Sigmoid colon (tissue), 7 donors: ENCODE data around the gene C2orf42. TPM values are rescaled to one million over a fixed set of nuclear protein-coding genes. Genes with fewer than 3 reads are reported as not detected.
"Not testable (repeated sequence)": the region's sequence is repeated elsewhere in the genome, so short reads cannot be mapped to it uniquely, and the experiment has no call there.

Experiments
- DNase-seq: peaks from one replicate; pipeline ENCODE4 v3.0.0-alpha.2; 2019
- H3K27ac ChIP-seq, 4 donors: fragments of 200-600 bp; sonication (generic); one replicate each; pipeline ENCODE4 v1.5.1; 2016 to 2019; ENCODE audit warnings: mild to moderate bottlenecking in 1 of 4
- H3K27me3 ChIP-seq, 3 donors: fragments of 200-600 bp; sonication (generic); one replicate each; pipeline ENCODE4 v1.5.1; 2019; ENCODE audit warnings: mild to moderate bottlenecking in 1 of 3
- H3K36me3 ChIP-seq, 4 donors: fragments of 200-600 bp; sonication (generic); one replicate each; pipeline ENCODE4 v1.5.1; 2016 to 2019
- H3K4me1 ChIP-seq, 4 donors: fragments of 200-600 bp; sonication (generic); one replicate each; pipeline ENCODE4 v1.5.1; 2017 to 2019
- H3K4me3 ChIP-seq, 4 donors: fragments of 200-600 bp; sonication (generic); one replicate each; pipeline ENCODE4 v1.5.1; 2017 to 2019; ENCODE audit warnings: mild to moderate bottlenecking in 2 of 4, moderate library complexity in 1 of 4
- H3K9me3 ChIP-seq, 4 donors: fragments of 200-600 bp in 3 of 4; sonication (generic) in 3 of 4; one replicate each; pipeline versions ENCODE4 v1.5.1 to v1.6.1; 2013 to 2019
- CTCF ChIP-seq, 4 experiments: fragments of 450-650 bp in 3 of 4; fragments of 200-600 bp in 1 of 4; IDR thresholded peaks; one replicate each; pipeline ENCODE4 v1.5.1; 2016 to 2019; ENCODE audit warnings: antibody characterized with exemption in 4 of 4, mild to moderate bottlenecking in 3 of 4, moderate library complexity in 2 of 4
- EP300 ChIP-seq, 4 donors: sonication (generic); formaldehyde crosslinking; IDR thresholded peaks; one replicate each; pipeline ENCODE4 v1.6.1; 2017; ENCODE audit warnings: antibody characterized with exemption in 4 of 4
- POLR2A ChIP-seq, 2 donors: fragments of 450-650 bp; IDR thresholded peaks; one replicate each; pipeline ENCODE4 v1.6.1; 2016; ENCODE audit warnings: antibody characterized with exemption in 2 of 2, mild to moderate bottlenecking in 2 of 2, moderate library complexity in 2 of 2
- POLR2AphosphoS5 ChIP-seq, 4 donors: sonication (generic); formaldehyde crosslinking; IDR thresholded peaks; one replicate each; pipeline ENCODE4 v1.6.1; 2017; ENCODE audit warnings: antibody characterized with exemption in 4 of 4
- WGBS, 2 donors: extraction: QIAGEN DNeasy Blood & Tissue Kit; methylation state at CpG; one replicate each; pipeline ENCODE4 v1.1.7; 2013; 5-methylcytosine and 5-hydroxymethylcytosine counted together
- intact Hi-C: fragments of 100-400 bp; cut with DNase I; formaldehyde crosslinking; loops from one replicate; pipeline ENCODE4 v1.15.1; 2023
- polyA plus RNA-seq, 3 donors: library from polyadenylated mRNA; stranded (reverse); fragments of 200-250 nt; gene quantifications; one replicate each; pipeline ENCODE4 v1.2.3, GENCODE V29; 2013
- total RNA-seq, 4 donors: library from RNA; depleted of rRNA; stranded (reverse); fragments of >200 nt; gene quantifications; one replicate each; pipeline ENCODE4 v1.1.0, GENCODE V29; 2016
- donor health status: healthy with polysubstance abuse.
- donor health status: Bipolar disorder and iron deficiency.
- donor health status: healthy.

Gene C2orf42
- total and polyA plus RNA-seq, 7 donors, result 5.1 to 24.3 (median 8.8) TPM

GRCh38 chr2:70133127-70133452, 57.7 kb downstream of the C2orf42 start:
- WGBS, 2 donors, result 81 to 86% methylated on average over 1 of the region's 1 CpG
- Histone ChIP-seq H3K4me3 (peak overlapping the region in 3 of 4 donors; percentile 35 to 40 (median 38)), H3K9me3 (no peaks in the 10 kb centered on the region), H3K36me3 (no peaks in the 10 kb centered on the region), H3K4me1 (peaks cover 0 to 42% (median 33%) of the 10 kb centered on the region in 4 donors), H3K27me3 (no peaks in the 10 kb centered on the region), H3K27ac (peak overlapping the region; percentile 84 to 90 (median 89))
- intact Hi-C loops, result loop anchor here (2.0 kb wide), 1 partner anchor 46 kb away; the partner anchor contains the start of gene PCBP1
- DNase-seq, result no peak
- no peak for TF ChIP-seq CTCF (IDR thresholded peaks at IDR 0.05)

GRCh38 chr2:70132244-70133126, 58.3 kb downstream of the C2orf42 start:
- Histone ChIP-seq H3K9me3 (no peaks in the 10 kb centered on the region), H3K4me1 (peaks cover 0 to 42% (median 33%) of the 10 kb centered on the region in 4 donors), H3K36me3 (no peaks in the 10 kb centered on the region), H3K4me3 (peak overlapping the region; percentile 9 to 40 (median 36)), H3K27me3 (no peaks in the 10 kb centered on the region), H3K27ac (peak overlapping the region; percentile 84 to 90 (median 89))
- no peak for DNase-seq
- intact Hi-C loops, result loop anchor here (2.0 kb wide), 1 partner anchor 46 kb away; the partner anchor contains the start of gene PCBP1
- TF ChIP-seq POLR2AphosphoS5 (IDR thresholded peaks at IDR 0.05), result peak in 3 of 4 donors; percentile 49 to 63 (median 58)
- peak in 1 of 2 donors; percentile 12 for TF ChIP-seq POLR2A (IDR thresholded peaks at IDR 0.05)
- TF ChIP-seq EP300 (IDR thresholded peaks at IDR 0.05), result no peak
- WGBS, 2 donors, result 6 to 10% methylated on average over 8 of the region's 8 CpGs

GRCh38 chr2:70131344-70132143, 59.3 kb downstream of the C2orf42 start:
- not testable (repeated sequence) for H3K27me3 ChIP-seq, H3K36me3 ChIP-seq, H3K9me3 ChIP-seq, DNase-seq
- WGBS, 2 donors, result 80% methylated on average over 17 of the region's 17 CpGs
- Histone ChIP-seq H3K27ac (peak overlapping the region; percentile 84 to 90 (median 89)), H3K4me1 (peaks cover 0 to 42% (median 33%) of the 10 kb centered on the region in 4 donors), H3K4me3 (peak overlapping the region in 3 of 4 donors; percentile 35 to 40 (median 38))
- intact Hi-C loops, result loop anchor here (2.0 kb wide), 1 partner anchor 45 kb away; the partner anchor contains the start of gene PCBP1

GRCh38 chr2:70128005-70128404, 62.8 kb downstream of the C2orf42 start:
- peaks cover 0 to 43% (median 36%) of the 10 kb centered on the region in 4 donors for H3K4me1 ChIP-seq
- no peak overlapping the region for H3K4me3 ChIP-seq

GRCh38 chr2:70126413-70126812, 64.4 kb downstream of the C2orf42 start:
- DNase-seq, result no peak
- Histone ChIP-seq H3K9me3 (no peaks in the 10 kb centered on the region), H3K36me3 (no peaks in the 10 kb centered on the region), H3K4me1 (peaks cover 0 to 29% (median 23%) of the 10 kb centered on the region in 4 donors), H3K4me3 (no peak overlapping the region), H3K27me3 (no peaks in the 10 kb centered on the region), H3K27ac (peak overlapping the region in 1 of 4 donors; percentile 97)
- 95 to 97% methylated on average over 2 of the region's 2 CpGs for WGBS, 2 donors
- TF ChIP-seq POLR2A (IDR thresholded peaks at IDR 0.05) (no peak), POLR2AphosphoS5 (IDR thresholded peaks at IDR 0.05) (no peak), CTCF (IDR thresholded peaks at IDR 0.05) (no peak), EP300 (IDR thresholded peaks at IDR 0.05) (no peak)
- intact Hi-C loops, result no loop called here

More at GRCh38 chr2:70128005-70128404, 62.8 kb downstream of the C2orf42 start:
- no peaks in the 10 kb centered on the region for H3K27me3 ChIP-seq
- intact Hi-C loops, result no loop called here
- 51 to 72% methylated on average over 1 of the region's 1 CpG for WGBS, 2 donors
- H3K27ac ChIP-seq, result no peak overlapping the region
- no peaks in the 10 kb centered on the region for H3K9me3 ChIP-seq
- no peaks in the 10 kb centered on the region for H3K36me3 ChIP-seq
- TF ChIP-seq POLR2A (IDR thresholded peaks at IDR 0.05), result no peak
- TF ChIP-seq POLR2AphosphoS5 (IDR thresholded peaks at IDR 0.05), result no peak
- TF ChIP-seq CTCF (IDR thresholded peaks at IDR 0.05), result no peak
- TF ChIP-seq EP300 (IDR thresholded peaks at IDR 0.05), result no peak
- no peak for DNase-seq
